Stimulated activated CD8-positive, alpha-beta memory T cell treated with anti-CD3 and anti-CD28 coated beads, Interleukin-4, amount 100 ng/mL, for 1 hour (primary cell): ENCODE measurements around the gene RPS6KA2.

Experiments
- DNase-seq, 2 donors: peaks; one replicate each; pipeline ENCODE4 v3.0.0-alpha.2; 2020; ENCODE audit warnings: low read depth in 2 of 2, low spot score in 1 of 2

The RPS6KA2 gene

DNA sequence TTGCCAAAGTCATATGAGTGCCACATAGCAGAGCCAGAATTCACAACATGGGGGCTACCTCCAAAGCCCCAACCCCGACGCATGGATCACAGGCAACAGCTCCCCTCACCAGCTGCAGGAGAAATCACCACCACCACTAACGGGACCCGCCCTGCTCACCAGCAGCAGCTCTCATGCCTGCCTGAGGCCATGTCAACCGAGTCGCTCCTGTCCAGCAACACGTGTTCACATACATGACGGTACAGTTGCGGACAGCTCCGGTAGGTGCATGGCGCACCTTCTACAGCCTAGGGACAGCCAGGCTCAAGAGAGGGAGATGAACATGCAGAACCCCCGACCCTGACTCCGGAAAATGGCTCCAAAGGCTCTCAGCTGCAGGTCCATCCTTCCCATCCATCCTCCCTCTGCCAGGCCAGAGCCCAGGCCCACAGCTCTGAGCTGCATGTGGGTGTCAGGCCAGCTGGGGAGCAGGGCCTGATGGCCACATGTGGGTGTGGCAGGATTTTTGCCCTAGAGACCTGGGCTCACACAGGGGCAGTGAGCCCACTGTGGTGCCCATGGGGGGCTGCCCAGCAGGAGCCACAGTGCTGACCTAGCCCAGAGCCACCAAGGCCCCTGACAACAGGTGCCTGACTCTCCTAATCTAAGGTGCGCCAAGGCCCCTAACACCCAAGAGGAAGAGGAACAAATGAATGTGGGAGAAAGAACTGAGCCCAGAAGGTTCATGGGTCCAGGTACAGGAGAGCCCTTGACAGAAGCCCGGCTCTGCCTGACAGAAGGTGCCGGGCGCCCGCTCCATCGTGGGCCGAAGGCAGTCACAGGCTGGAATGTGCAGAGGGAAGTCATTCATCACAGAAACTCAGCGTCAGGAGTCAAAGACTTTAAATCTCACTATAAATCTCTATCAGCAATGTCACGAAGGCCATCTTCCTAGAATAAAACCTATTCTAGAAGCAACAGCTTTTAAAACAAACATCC is 10.5 kb downstream of the RPS6KA2 start:
- DNase-seq, result no peak

DNA sequence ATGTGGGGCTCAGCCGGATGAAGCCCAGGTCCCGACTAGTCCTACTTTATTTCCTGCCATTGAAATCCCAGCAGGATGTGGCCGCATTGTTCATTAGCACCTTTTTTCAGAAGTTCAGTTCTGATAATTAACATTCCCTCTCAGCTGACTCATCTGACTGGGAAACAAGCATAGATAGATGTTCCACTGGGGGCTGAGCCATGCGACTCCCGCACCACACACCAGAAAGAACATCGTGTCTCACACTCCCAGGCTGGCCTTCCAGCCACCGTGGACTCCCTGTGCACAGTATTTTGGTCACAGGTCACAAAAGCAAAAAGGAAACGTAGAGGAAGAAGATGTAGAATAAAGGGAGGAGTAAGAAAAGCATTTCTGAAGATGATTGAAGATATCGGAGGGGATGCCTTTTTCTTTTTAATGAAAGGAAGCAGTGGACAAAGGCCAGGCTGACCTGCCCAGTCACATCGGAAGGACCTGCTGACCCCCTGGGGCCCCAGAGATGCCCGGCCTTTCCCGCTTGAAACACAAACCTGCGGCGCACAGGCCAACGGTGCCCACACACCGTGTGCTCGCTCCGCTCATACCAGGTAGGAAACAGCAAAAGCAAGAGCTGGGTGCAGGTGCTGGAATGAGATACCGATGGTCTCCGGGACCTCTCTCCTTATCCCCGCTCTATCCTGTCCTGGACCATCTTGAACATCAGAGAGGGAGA is 11.8 kb downstream of the RPS6KA2 start:
- DNase-seq, result no peak

DNA sequence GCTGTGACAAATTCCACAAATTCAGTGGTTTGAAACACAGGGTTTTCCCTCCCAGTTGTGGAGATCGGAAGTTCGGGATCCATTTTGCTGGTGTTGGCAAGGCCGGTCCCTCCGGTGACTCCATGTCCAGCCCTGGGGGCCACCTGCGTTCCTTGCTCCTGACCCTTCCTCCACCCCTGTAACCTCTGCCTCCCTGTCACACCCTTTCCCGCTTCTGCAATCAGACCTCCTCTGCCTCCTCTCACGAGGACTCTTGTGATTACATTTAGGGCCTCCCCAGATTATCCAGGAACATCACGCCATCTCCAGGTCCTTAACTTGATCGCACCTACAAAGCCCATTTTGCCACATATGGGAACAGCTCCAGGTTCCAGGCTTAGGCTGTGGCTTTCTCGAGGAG is 12.5 kb downstream of the RPS6KA2 start:
- no peak for DNase-seq

DNA sequence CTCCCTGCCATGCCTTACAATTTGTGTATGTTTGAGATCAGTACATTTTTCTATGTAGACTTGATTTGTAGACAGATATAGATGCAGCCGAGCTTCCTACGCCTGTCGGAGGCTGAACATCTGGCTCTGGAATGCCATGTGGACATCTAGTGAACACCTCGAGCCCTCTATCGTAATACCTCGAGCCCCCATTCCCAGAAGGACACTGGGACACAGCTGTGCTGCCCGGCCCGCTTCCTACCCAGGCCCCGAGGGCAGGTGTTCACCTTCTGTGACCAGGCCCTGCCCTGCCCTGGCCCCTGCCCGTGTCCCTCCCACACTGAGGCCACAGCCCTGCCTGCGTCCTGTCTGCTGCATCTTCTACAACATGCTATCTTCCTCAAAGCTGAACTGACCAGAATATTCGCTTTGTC is 12.9 kb downstream of the RPS6KA2 start:
- DNase-seq, result no peak

DNA sequence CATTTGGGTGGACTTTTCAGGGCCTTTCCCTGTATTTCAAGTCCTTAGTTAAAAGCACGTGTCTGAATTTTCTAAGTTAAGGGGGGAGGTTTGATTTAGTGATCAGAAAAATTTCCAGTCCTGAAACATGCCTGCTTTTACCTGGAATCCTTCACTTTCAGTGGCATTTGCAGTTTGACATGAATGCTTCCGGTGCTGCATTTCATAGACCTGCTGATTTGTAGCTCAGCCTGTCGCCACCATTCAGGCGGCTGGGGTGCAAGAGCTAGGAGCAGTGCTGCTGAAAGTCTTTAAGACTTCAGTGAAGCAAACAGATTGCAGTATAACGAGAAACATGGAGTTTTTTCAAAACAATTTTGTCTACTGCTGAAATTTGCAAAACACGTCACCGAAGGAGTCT is 14.0 kb downstream of the RPS6KA2 start:
- DNase-seq, result no peak

DNA sequence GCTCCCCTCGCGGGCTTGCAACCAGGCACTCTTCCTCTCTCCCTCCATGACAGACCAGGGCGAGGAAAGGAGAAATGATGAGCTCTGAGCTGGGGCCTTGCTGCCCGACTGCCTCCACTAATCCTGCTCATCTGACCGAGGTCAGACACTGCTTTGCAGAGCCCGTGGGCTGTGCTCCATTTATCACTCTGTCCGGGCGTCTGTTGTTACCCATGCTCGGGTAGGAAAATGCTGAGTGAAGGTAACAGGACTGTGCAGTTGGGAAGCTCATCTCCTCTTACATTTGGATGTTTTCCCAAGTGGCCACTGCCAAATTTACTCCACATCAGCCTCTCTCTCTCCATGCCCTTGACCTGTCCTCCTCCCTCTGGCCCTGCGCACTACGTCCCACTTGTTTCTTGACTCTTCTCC is 14.6 kb downstream of the RPS6KA2 start:
- no peak for DNase-seq

DNA sequence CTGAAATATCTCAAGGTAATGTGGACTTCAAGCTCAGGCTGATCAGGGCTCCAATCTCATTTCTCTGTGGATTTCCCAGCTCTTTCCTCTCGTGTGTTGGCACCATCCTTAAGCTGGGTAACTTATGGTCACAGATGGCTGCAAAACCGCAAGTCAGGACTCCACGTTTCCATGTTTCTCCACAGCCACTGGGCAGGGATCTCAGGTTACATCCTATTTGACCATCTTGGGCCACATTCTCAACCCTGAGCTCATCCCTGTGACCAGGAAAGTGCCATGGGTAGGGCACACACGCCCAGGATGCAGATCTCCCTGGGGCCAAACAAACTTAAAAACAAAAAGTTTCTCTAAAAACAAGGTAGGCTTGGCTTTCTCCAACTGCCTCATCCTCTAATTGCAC is 15.4 kb downstream of the RPS6KA2 start:
- DNase-seq, result no peak

DNA sequence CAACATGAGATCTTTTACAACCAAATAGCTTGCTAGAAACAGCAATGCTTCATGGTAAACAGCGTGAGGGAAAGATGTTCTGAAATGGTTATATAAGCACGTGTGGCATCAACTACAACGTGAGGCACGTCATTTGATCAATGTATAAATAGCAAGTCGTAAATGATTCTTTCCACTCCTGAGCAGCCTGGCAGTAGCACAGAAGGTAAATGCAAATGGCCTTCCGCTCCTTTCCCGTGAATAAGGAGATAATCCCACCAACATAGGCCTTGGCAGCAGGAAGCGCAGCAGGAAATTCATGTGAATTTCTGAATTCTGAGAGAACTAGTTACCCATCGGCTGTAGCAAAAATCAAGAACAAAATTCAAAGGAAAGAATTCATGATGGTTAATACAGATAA is 17.0 kb downstream of the RPS6KA2 start:
- DNase-seq, result no peak

DNA sequence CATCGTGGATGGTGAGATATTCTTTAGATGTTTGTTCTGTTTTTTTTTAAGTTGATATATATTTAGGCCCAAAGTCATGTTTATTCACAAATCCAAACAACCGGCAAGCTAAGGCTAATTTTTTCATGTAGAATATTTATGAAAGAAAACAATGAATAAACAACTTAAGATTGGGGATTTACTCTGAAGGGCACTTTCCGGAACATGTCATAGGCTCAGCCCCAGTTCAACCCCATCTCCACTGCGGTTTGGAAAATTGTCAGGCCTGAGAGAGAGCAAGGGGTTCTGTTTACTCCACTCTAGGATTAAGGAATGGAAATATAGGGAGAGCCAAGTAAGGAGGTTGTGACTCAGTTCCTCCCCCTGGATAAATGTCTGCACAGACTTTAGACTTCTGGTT is 18.3 kb downstream of the RPS6KA2 start:
- DNase-seq, result no peak

DNA sequence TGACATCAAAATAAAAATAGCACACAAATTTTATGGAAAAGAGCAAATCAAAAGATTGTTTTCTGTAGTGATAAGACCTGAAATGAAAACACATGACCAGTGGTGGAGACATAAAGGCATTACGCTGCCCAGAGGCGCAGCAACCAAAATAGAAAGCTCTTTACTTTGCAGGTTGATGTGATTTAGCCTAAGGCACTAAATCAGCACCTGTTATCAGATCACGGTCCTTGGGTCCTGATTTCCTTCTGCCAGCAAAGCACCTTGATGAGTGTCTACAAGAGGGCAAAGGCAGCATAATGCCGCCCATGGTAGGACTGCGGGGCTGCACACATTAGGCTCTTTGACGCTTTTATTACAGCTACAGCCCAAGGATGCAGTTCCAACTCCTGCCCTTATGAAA is 21.3 kb downstream of the RPS6KA2 start:
- no peak for DNase-seq

DNA sequence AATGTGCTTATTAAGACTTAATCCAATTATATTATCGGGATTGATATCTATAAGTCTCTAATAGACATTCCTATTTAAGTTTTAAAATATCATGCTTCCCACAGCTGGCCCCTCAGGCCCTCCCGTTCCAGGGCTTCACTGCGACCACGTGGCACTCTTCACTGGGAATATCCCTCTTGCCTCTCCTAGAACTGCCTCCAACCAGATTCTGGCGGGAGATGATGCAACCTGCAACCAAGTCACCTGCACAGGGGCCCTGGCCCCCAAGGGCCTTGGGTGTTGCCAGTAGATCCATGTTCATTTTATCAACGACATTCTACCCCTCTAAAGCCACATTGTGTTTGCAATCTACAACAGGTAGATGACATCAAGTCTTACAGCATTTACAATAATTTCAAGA is 22.1 kb downstream of the RPS6KA2 start:
- no peak for DNase-seq

DNA sequence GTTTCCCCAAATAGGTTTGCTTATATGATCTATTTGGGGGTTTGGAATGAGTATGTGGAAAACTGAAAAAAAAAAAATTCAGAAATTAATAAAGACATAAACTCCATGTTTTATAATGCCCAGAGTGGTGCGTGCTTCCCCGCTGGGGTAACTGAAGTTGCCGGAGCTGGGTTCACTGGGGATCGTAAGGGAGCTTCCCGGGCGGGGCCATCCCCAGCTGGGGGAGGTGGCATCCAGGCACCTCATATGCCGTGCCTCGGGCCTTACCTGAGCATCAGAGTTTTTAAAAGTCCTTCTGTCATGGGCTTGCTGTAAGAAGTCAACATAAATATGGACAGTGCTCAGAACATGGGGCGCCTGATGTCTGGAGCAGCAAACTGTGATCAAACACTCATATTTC is 22.7 kb downstream of the RPS6KA2 start:
- no peak for DNase-seq

DNA sequence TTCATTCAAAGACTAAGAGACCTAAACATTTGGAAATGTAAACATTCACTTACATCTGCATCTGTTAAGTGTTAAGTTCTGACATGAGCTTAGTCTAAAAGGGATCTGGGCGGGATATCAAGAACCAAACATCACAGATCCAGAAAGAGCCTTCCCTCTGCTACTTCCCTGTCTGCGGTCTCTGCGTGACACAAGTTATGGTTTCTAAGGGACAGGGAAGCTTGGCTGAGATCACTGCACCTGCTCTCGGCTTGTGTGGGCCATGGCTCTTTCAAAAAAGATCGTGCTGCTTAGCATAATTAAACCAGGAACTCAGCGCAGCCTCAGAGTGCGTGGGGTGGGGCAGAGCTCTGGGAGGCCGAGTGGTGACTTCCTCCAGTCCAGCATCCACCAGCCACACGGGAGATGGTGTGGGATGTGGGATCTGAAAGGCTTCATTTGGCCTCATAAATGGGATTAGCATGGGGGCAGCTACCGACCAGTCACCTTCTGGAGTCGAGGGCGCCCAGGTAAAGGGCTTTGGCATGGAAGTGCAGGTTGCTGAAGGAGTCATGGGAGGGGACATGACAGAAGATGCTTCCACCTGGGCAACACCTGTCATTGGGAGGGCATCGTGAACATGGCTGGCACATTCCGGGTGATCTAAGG is 23.9 kb downstream of the RPS6KA2 start:
- no peak for DNase-seq

DNA sequence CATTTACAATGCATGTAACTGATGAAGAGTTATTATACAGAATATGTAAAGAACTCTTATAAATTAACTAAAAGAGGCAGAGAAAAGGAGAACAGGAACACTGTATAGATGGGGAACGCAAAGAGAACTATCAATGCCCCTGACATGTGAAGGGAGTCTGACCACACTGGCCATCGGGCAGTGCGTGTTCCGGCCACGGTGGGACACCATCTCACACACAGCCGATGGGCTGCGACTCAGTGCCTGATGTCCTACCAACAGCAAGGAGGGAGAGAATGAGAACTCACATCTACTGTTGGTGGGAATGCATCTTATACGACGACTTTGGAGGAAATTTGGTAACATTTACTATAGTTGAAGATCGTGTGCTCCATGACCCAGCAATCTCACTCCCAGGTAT is 25.1 kb downstream of the RPS6KA2 start:
- no peak for DNase-seq

DNA sequence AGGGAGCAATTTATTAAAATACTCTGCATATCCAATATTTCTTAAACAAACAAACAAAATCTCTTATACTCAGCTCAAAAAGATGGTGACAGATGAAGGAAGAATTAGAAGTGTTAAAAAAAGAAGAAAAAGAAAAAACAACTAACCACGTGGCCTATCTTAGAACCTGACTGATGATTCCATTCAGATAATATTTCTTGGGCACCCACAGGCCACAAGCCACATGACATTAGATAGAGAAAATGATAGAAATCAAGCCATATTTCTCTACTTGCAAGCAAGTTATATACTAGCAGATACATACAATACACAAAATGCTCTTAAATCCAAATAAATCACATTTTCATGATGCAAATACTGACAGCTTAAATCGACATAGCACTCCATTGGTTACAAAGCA is 26.1 kb downstream of the RPS6KA2 start:
- no peak for DNase-seq

DNA sequence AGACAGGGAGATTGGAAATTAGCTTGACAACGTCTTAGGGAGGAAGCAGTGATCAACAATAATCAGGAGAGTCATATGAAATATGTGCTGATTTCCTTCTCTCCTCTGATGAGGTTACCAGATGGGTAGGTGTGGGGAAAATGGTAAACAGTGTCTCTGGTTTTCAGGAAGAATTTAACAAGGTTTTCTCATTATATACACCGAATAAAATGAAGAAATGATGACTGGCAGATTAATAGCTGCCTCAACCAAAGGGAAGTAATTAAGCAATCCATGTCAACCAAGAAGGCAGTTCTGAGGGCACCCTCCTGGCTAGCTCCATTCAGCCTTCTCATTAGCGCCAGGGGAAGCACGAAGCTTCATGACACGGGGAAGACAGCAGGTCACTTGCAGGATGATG is 27.8 kb downstream of the RPS6KA2 start:
- no peak for DNase-seq

DNA sequence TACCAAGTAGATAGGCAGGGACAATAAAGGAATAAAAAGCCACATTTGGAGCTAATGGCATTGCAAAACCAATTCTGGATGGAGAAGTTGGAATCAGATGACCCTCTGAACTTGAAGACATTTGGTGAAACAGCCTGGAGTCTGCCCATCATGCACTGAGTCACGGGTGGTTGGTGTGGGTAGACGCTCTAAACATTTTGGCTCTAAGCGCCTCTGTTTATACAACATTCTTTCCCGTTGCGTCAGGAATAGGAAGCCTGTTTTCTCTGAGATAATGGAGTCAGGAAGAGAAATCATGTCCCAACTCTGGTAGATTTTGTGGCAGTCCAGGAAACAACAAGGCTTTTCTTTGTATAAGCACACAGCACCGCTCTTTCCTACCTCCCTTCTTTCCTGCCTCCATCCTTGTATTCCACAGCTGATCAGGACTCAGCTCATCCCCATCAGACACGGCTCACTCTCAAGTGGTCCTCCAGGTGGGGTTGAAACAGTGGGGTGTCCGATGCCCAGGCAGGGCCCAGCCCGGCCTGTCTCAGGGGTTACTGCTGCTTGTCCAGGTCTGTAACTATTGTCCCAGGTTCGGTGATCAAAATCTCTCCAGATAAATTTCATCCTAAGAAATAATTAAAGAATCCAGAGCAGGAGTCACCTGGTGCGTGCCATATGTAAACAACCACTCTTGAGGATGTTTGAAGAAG is 28.5 kb downstream of the RPS6KA2 start:
- DNase-seq, result no peak

DNA sequence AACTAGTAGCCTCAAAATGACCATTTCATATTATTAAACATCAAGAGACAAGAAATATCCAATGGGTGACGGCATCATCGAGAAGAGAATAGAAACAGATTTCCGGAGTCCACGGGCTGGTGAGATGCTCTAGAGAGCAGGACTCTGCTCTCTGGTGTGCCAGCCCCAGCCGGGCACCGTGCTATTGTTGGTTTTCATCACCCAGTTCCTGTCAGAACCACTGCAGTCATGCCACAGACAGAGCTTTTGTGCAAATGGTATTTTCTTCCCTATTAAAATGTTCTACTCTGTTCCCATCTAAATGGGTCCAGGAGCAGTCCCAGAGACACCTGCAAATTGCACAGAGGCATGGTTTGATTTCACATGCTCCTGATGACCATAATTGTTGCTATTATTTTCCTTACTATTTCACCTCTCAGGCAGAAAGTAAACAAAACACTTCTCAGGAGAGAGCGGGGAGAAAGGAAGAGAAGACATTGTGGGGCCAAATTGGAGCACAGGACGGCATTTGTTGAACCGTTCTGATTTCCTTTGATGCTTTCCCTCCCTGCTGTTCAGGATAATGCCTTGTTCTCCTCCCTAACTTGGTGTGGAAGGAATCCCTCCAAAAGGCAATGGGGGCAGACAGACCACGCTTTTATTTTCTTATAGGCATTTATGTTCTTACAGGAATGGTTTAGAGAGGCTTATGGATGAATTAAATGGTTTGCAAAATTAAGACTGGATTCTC is 29.2 kb downstream of the RPS6KA2 start:
- DNase-seq, result no peak

DNA sequence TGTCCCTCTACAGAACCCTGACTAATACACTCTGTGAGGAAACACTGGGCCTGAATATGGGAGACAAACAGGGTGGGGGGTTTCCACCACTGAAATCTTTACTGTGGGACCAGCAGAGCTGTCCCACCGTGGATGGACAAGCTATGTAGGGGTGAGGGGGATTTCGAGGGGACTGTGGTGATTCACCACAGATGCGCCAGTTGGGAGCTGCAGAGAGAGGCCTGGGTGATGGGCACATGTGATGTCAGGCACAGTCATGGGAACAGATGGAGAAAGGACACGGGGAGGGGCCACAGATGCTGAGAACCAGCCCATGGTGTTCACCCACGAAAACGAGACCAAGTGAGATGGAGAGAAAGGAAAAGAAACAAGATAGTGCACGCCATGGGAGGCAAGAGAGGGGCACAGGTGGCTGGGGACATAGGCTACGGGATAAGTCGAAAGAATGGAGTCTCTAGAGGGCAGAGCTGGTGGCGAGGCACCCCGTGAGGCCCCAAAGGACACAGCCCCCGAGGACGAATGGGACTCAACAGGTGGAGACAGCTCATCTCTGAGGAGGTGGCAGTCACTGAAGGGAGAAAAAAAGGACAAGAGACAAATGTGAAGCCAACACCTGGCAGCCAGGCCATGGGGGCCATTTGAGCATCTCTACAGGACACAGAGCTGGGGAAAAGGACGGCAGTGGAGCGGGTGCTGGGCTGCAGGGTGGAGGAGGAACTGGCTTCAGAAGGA is 30.1 kb downstream of the RPS6KA2 start:
- no peak for DNase-seq

DNA sequence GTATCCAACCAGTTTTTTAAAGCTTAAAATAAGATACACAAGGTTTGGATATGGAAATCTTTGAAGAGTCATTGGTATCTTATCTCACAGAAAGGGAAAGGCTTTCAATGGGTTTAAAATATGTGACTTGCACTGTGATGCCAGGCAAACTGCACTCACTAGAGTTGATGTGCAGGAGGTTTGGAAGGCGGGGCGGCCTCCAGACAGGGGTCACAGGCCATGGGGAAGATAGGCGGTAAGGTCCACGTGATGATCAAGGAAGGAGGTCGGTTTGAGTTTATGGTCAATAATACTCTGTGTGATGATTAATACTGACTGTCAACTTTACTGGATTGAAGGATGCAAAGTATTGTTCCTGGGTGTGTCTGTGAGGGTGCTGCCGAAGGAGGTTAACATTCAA is 31.1 kb downstream of the RPS6KA2 start:
- no peak for DNase-seq
